ENCODE data around the gene CAMK4. TPM values are rescaled to one million over a fixed set of nuclear protein-coding genes. Genes with fewer than 3 reads are reported as not detected.

Gene CAMK4
- total and polyA plus RNA-seq, 8 donors, result 1.0 to 18.3 (median 14.8) TPM

DNA sequence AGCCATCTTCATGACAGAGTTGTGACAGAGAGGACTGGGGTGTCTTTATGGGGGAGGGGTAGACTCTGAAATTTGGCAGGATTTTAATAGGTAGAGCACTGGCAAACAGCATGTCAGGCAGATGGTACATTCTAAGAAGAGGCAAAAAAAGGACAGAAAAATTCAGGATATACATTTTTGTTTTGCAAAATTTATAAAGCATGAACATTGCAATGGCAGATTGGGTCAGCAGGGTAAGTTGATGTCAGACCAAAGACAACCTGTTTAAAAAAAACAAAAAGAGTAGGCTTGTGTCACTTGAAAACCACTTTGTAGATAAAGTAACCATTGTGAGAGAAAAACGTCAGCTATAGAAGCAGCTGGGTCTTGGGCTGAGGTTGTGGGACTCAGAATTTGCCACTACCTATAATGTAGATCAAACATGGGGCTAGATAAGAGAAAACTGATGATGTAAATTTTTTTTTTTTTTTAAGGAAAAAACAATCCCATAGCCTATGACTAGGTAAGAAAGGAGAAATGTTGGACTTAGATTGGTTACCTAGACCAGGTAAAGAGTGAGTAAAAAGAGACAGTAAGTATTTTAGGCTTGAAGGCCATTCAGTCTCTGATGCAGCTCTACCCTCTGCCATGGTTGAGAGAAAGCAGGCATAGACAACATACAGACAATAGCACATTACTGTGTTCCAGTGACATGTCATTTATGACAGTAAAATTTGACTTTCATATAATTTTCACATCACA is 8.3 kb downstream of the CAMK4 start:
- no peak overlapping the region for H3K27ac ChIP-seq
- peaks cover 0 to 1% of the 10 kb centered on the region in 2 donors for H3K27me3 ChIP-seq
- H3K4me1 ChIP-seq, result no peaks in the 10 kb centered on the region
- DNase-seq (no peak), ATAC-seq (no peak)
- intact Hi-C loops (cut with DNase I), result no loop called here
- H3K9me3 ChIP-seq, result no peaks in the 10 kb centered on the region
- no peaks in the 10 kb centered on the region for H3K36me3 ChIP-seq
- H3K4me3 ChIP-seq, result no peak overlapping the region
- TF ChIP-seq, protein P1, sequence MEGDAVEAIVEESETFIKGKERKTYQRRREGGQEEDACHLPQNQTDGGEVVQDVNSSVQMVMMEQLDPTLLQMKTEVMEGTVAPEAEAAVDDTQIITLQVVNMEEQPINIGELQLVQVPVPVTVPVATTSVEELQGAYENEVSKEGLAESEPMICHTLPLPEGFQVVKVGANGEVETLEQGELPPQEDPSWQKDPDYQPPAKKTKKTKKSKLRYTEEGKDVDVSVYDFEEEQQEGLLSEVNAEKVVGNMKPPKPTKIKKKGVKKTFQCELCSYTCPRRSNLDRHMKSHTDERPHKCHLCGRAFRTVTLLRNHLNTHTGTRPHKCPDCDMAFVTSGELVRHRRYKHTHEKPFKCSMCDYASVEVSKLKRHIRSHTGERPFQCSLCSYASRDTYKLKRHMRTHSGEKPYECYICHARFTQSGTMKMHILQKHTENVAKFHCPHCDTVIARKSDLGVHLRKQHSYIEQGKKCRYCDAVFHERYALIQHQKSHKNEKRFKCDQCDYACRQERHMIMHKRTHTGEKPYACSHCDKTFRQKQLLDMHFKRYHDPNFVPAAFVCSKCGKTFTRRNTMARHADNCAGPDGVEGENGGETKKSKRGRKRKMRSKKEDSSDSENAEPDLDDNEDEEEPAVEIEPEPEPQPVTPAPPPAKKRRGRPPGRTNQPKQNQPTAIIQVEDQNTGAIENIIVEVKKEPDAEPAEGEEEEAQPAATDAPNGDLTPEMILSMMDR (IDR thresholded peaks at IDR 0.05), result no peak

DNA sequence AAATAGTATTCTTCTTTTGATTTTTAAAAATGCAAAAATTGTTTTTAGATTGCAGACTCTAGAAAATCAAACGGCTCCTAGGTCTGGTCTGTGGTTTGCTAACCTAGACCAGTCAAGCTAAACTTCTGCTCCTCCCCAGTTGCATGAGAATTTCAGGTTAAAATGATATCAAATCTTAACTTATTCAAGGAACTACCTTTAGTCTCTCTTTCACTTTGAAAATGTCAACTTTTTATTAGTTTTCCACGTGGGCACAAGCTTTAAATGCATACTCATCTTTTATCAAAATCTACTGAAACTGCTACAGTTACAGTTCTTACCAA is 8.8 kb downstream of the CAMK4 start:
- no peak overlapping the region for H3K4me3 ChIP-seq
- TF ChIP-seq, protein P1 (IDR thresholded peaks at IDR 0.05), result no peak
- H3K27me3 ChIP-seq, result no peaks in the 10 kb centered on the region
- H3K36me3 ChIP-seq, result no peaks in the 10 kb centered on the region
- DNase-seq (no peak), ATAC-seq (no peak)
- H3K4me1 ChIP-seq, result no peaks in the 10 kb centered on the region
- H3K27ac ChIP-seq, result no peak overlapping the region
- H3K9me3 ChIP-seq, result no peaks in the 10 kb centered on the region
- intact Hi-C loops (cut with DNase I), result no loop called here

DNA sequence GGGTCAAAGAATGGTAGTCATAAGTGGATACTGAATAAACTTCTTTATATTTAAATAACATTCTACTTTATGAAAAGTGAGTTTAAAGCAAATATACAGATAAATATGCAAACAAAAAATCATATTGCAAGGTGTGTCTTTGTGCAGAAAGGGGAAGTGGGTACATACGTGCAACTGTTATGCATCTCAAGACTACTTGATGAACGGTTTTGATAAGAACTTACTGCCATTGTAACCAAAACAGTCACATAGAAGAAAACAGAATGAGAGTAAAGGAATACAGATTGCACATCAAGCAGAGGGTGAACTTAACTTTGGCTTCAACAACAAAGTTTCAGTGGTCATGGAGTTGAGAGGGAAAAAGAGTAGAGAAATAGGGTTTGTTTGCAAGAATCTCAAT is 9.9 kb downstream of the CAMK4 start:
- no peaks in the 10 kb centered on the region for H3K36me3 ChIP-seq
- no peak for ATAC-seq
- intact Hi-C loops (cut with DNase I), result no loop called here
- TF ChIP-seq, protein P1 (IDR thresholded peaks at IDR 0.05), result no peak
- no peaks in the 10 kb centered on the region for H3K9me3 ChIP-seq
- H3K27me3 ChIP-seq, result no peaks in the 10 kb centered on the region
- no peak for DNase-seq
- H3K27ac ChIP-seq, result no peak overlapping the region
- H3K4me1 ChIP-seq, result no peaks in the 10 kb centered on the region
- H3K4me3 ChIP-seq, result no peak overlapping the region

DNA sequence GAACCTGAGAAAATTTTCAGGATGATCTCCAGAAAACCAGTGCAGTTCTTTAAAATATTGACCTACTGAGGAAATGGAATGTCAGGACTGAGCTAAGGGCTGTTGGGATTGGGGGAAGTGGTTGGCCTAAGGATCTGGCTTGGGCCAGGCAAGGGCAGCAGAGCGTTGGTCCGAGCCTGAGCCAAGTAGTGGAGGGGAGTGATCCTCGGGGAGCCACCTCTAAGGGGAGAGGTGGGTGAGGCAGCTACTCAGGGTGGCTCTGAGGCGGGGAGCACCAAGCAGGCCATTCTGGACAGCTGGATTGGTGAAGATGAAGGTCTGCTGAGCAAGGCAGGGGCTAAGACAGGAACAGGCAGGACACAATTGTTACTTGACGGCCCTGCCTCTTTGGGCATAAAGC is 11.5 kb downstream of the CAMK4 start:
- no peaks in the 10 kb centered on the region for H3K9me3 ChIP-seq
- H3K36me3 ChIP-seq, result no peaks in the 10 kb centered on the region
- no peak overlapping the region for H3K27ac ChIP-seq
- no peaks in the 10 kb centered on the region for H3K4me1 ChIP-seq
- no peaks in the 10 kb centered on the region for H3K27me3 ChIP-seq
- TF ChIP-seq, protein P1 (IDR thresholded peaks at IDR 0.05), result no peak
- ATAC-seq (no peak), DNase-seq (no peak)
- intact Hi-C loops (cut with DNase I), result no loop called here
- H3K4me3 ChIP-seq, result no peak overlapping the region

DNA sequence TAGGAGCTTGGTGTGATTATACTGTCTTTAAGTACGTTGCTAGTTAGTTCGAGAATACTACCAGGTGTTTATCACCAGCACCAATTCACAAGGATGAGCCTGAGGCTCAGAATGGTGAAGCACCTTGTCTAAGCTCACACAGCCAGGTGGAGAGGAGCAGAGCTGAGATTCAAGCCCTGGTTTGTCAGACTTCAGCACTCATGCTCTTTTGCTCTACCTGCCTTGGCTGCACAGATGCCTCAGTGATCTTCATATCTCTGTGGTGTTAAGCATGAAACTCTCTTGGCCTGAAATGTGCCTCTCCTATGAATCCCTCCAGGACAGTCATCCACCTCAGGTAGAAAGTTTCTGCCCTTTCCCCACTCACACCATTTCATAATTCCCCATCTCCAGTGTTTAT is 12.2 kb downstream of the CAMK4 start:
- TF ChIP-seq, protein P1 (IDR thresholded peaks at IDR 0.05), result no peak

More for the DNA sequence above, 12.2 kb downstream of the CAMK4 start:
- Histone ChIP-seq H3K9me3 (no peaks in the 10 kb centered on the region), H3K4me1 (no peaks in the 10 kb centered on the region), H3K27ac (no peak overlapping the region), H3K27me3 (no peaks in the 10 kb centered on the region), H3K4me3 (no peak overlapping the region), H3K36me3 (no peaks in the 10 kb centered on the region)
- intact Hi-C loops (cut with DNase I), result no loop called here
- ATAC-seq, result no peak
- DNase-seq, result no peak
